ENCODE data around the gene PALLD. TPM values are rescaled to one million over a fixed set of nuclear protein-coding genes. Genes with fewer than 3 reads are reported as not detected.

PALLD gene
- polyA plus RNA-seq, 1 donor (not counting 4 experiments of a cell fraction or from before 2014, with no cell fraction given): 136 TPM

- H4K20me1 ChIP-seq (ENCODE audit: control insufficient read depth, extremely low read depth, insufficient read depth, low read length): no peaks in the 10 kb centered on the region
- H3K9me3 ChIP-seq (ENCODE audit: control insufficient read depth, low read depth, low read length): no peaks in the 10 kb centered on the region
- no peaks in the 10 kb centered on the region for H3K79me2 ChIP-seq (ENCODE audit: control insufficient read depth, insufficient read depth, low read length)
- no peak overlapping the region for H3K9ac ChIP-seq (ENCODE audit: control insufficient read depth, extremely low read depth, insufficient read depth, low read length)
- FAIRE-seq (no peak), DNase-seq (ENCODE audit: low read depth, low spot score) (no peak)
- no peak overlapping the region for H3K4me3 ChIP-seq (ENCODE audit: control insufficient read depth in 2 of 3, extremely low read depth in 1 of 3, insufficient read depth in 2 of 3, low read depth in 1 of 3, low read length in 3 of 3)
- H3K27me3 ChIP-seq (ENCODE audit: control insufficient read depth, extremely low read depth, insufficient read depth, low read length): no peaks in the 10 kb centered on the region
- dilution Hi-C loops (cut with MboI; ENCODE audit: extremely low pct_ligation_motif_present, low sequenced_read_pairs): no loop called here
- no peaks in the 10 kb centered on the region for H3K4me1 ChIP-seq (ENCODE audit: control insufficient read depth, extremely low read depth, insufficient read depth, low read length)
- H3K27ac ChIP-seq (ENCODE audit: control insufficient read depth, insufficient read depth, low read length): no peak overlapping the region
- no peaks in the 10 kb centered on the region for H3K36me3 ChIP-seq (ENCODE audit: control insufficient read depth in 2 of 2, extremely low read depth in 1 of 2, insufficient read depth in 2 of 2, low read length in 2 of 2)
- H3K4me2 ChIP-seq (ENCODE audit: control insufficient read depth, extremely low read depth, insufficient read depth, low read depth, low read length): no peak overlapping the region
- TF ChIP-seq EZH2 (IDR thresholded peaks at IDR 0.05; ENCODE audit: low read length): no peak
- TF ChIP-seq CTCF (optimal IDR thresholded peaks at IDR 0.05 in 1 of 3, IDR thresholded peaks at IDR 0.05 in 1 of 3, conservative IDR thresholded peaks at IDR 0.05 in 1 of 3; ENCODE audit: extremely low read depth in 1 of 3, insufficient read depth in 2 of 3, low read length in 3 of 3): no peak
- no peaks in the 10 kb centered on the region for H3K9me1 ChIP-seq (ENCODE audit: control insufficient read depth, extremely low read depth, insufficient read depth, low read length)
- no peak overlapping the region for H2AFZ ChIP-seq (ENCODE audit: control insufficient read depth, low read length)
Measured at GRCh38 chr4:168743131-168743530, 246.3 kb downstream of the PALLD start.

- Histone ChIP-seq H4K20me1 (ENCODE audit: control insufficient read depth, extremely low read depth, insufficient read depth, low read length) (no peaks in the 10 kb centered on the region), H3K9me1 (ENCODE audit: control insufficient read depth, extremely low read depth, insufficient read depth, low read length) (no peaks in the 10 kb centered on the region), H3K79me2 (ENCODE audit: control insufficient read depth, insufficient read depth, low read length) (no peaks in the 10 kb centered on the region), H3K27ac (ENCODE audit: control insufficient read depth, insufficient read depth, low read length) (no peak overlapping the region), H3K4me1 (ENCODE audit: control insufficient read depth, extremely low read depth, insufficient read depth, low read length) (no peaks in the 10 kb centered on the region), H3K4me3 (ENCODE audit: control insufficient read depth in 2 of 3, extremely low read depth in 1 of 3, insufficient read depth in 2 of 3, low read depth in 1 of 3, low read length in 3 of 3) (no peak overlapping the region), H2AFZ (ENCODE audit: control insufficient read depth, low read length) (no peak overlapping the region), H3K9ac (ENCODE audit: control insufficient read depth, extremely low read depth, insufficient read depth, low read length) (no peak overlapping the region), H3K9me3 (ENCODE audit: control insufficient read depth, low read depth, low read length) (no peaks in the 10 kb centered on the region), H3K4me2 (ENCODE audit: control insufficient read depth, extremely low read depth, insufficient read depth, low read depth, low read length) (no peak overlapping the region), H3K27me3 (ENCODE audit: control insufficient read depth, extremely low read depth, insufficient read depth, low read length) (no peaks in the 10 kb centered on the region), H3K36me3 (ENCODE audit: control insufficient read depth in 2 of 2, extremely low read depth in 1 of 2, insufficient read depth in 2 of 2, low read length in 2 of 2) (no peaks in the 10 kb centered on the region)
- FAIRE-seq (no peak), DNase-seq (ENCODE audit: low read depth, low spot score) (no peak)
- TF ChIP-seq CTCF (optimal IDR thresholded peaks at IDR 0.05 in 1 of 3, IDR thresholded peaks at IDR 0.05 in 1 of 3, conservative IDR thresholded peaks at IDR 0.05 in 1 of 3; ENCODE audit: extremely low read depth in 1 of 3, insufficient read depth in 2 of 3, low read length in 3 of 3) (no peak), EZH2 (IDR thresholded peaks at IDR 0.05; ENCODE audit: low read length) (no peak)
- dilution Hi-C loops (cut with MboI; ENCODE audit: extremely low pct_ligation_motif_present, low sequenced_read_pairs): no loop called here
Measured at GRCh38 chr4:168743601-168744000, 246.7 kb downstream of the PALLD start.

All from keratinocyte (primary cell).